GM12878 (cell line): ENCODE results near the gene ZMIZ2. TPM values are rescaled to one million over a fixed set of nuclear protein-coding genes. Genes with fewer than 3 reads are reported as not detected.

Source experiments
- ATF2 ChIP-seq: IDR thresholded peaks from 2 replicates; pipeline ENCODE4 v1.6.1; 2012; ENCODE audit warnings: low read length, inconsistent platforms
- BCLAF1 ChIP-seq: fragments of 450-650 bp; IDR thresholded peaks from 2 replicates; pipeline ENCODE4 v1.6.1; 2017; ENCODE audit warnings: antibody characterized with exemption, mild to moderate bottlenecking, moderate library complexity
- BHLHE40 ChIP-seq, 2 experiments: fragments of 450-650 bp in 1 of 2; IDR thresholded peaks; 2 replicates each; pipeline ENCODE4 v1.6.1; 2011 to 2017; ENCODE audit warnings: low read depth in 2 of 2, borderline replicate concordance in 1 of 2, improper control_type of control experiment in 1 of 2, low read length in 1 of 2, mild to moderate bottlenecking in 1 of 2
- CREM ChIP-seq: IDR thresholded peaks from 2 replicates; pipeline ENCODE4 v1.6.1; 2014; ENCODE audit warnings: antibody characterized with exemption, low read depth
- CTCF ChIP-seq, 3 experiments: IDR thresholded peaks in 2 of 3; conservative IDR thresholded peaks in 1 of 3; 2 replicates each; pipeline ENCODE4 v1.5.1; 2011; ENCODE audit warnings: low read depth in 3 of 3, low read length in 3 of 3, mild to moderate bottlenecking in 3 of 3, control low read depth in 2 of 3, moderate library complexity in 2 of 3, inconsistent platforms in 1 of 3, mixed read lengths in 1 of 3; ENCODE audit not compliant: control insufficient read depth in 2 of 3, insufficient read depth in 1 of 3; ENCODE audit errors: extremely low read depth in 1 of 3
- DPF2 ChIP-seq: fragments of 450-650 bp; IDR thresholded peaks from 2 replicates; pipeline ENCODE4 v1.6.1; 2017; ENCODE audit warnings: mild to moderate bottlenecking
- GATAD2B ChIP-seq: fragments of 450-650 bp; conservative IDR thresholded peaks from 2 replicates; pipeline ENCODE4 v1.6.1; 2017; ENCODE audit warnings: low read depth, mild to moderate bottlenecking, moderate library complexity
- HDGF ChIP-seq: fragments of 450-650 bp; IDR thresholded peaks from 2 replicates; pipeline ENCODE4 v1.6.1; 2016; ENCODE audit warnings: antibody characterized with exemption
- IKZF1 ChIP-seq: fragments of 450-650 bp; conservative IDR thresholded peaks from 2 replicates; pipeline ENCODE4 v1.6.1; 2017; ENCODE audit warnings: antibody characterized with exemption, mild to moderate bottlenecking
- IRF4 ChIP-seq: IDR thresholded peaks from 2 replicates; pipeline ENCODE4 v1.6.1; 2011; ENCODE audit warnings: low read depth, low read length
- KDM1A ChIP-seq: fragments of 200-600 bp; sonication (generic); IDR thresholded peaks from 2 replicates; pipeline ENCODE4 v1.6.1; 2016; ENCODE audit warnings: borderline replicate concordance
- MEF2B ChIP-seq: fragments of 450-650 bp; IDR thresholded peaks from 2 replicates; pipeline ENCODE4 v1.6.1; 2018; ENCODE audit warnings: mild to moderate bottlenecking, moderate library complexity; ENCODE audit not compliant: partially characterized antibody, poor library complexity, severe bottlenecking
- NR2C1 ChIP-seq: fragments of 450-650 bp; IDR thresholded peaks from 2 replicates; pipeline ENCODE4 v1.6.1; 2017; ENCODE audit warnings: antibody characterized with exemption, mild to moderate bottlenecking, moderate library complexity
- PBX3 ChIP-seq: IDR thresholded peaks from 2 replicates; pipeline ENCODE4 v1.6.1; 2011; ENCODE audit warnings: mild to moderate bottlenecking, low read depth, low read length, moderate library complexity; ENCODE audit not compliant: insufficient replicate concordance
- POLR2AphosphoS2 ChIP-seq: IDR thresholded peaks from 2 replicates; pipeline ENCODE4 v1.6.1; 2011; ENCODE audit warnings: low read depth, mild to moderate bottlenecking, low read length, improper control_type of control experiment, moderate library complexity
- POLR2AphosphoS5 ChIP-seq: IDR thresholded peaks from 2 replicates; pipeline ENCODE4 v1.6.1; 2011; ENCODE audit warnings: mild to moderate bottlenecking, low read length, inconsistent platforms
- RBBP5 ChIP-seq: fragments of 200-600 bp; sonication (generic); conservative IDR thresholded peaks from 2 replicates; pipeline ENCODE4 v1.6.1; 2016
- RUNX3 ChIP-seq: IDR thresholded peaks from 2 replicates; pipeline ENCODE4 v1.6.1; 2012; ENCODE audit warnings: low read length, inconsistent platforms
- SMAD5 ChIP-seq: IDR thresholded peaks from 2 replicates; pipeline ENCODE4 v1.6.1; 2016; ENCODE audit warnings: antibody characterized with exemption, low read depth
- STAT1 ChIP-seq: fragments of 450-650 bp; conservative IDR thresholded peaks from 2 replicates; pipeline ENCODE4 v1.6.1; 2014; ENCODE audit warnings: antibody characterized with exemption, mild to moderate bottlenecking
- ZNF24 ChIP-seq: fragments of 450-650 bp; IDR thresholded peaks from 2 replicates; pipeline ENCODE4 v1.6.1; 2017; ENCODE audit warnings: antibody characterized with exemption, mild to moderate bottlenecking
- ZNF274 ChIP-seq: IDR thresholded peaks from one replicate; pipeline ENCODE4 v1.8.0; 2011; ENCODE audit not compliant: insufficient read length, insufficient read depth
- polyA plus RNA-seq, 11 experiments: library from polyadenylated mRNA; depleted of rRNA in 4 of 11; unstranded in 6 of 11; stranded (reverse) in 5 of 11; fragments of >200 nt; fragmentation: Nextera tagmentation in 4 of 11; fragmentation: Illumina TruSeq in 1 of 11; extraction: Ambion mirVana in 4 of 11; extraction: Trizol in 1 of 11; gene quantifications; 1 replicate in 1 of 11; 2 replicates in 10 of 11; pipeline versions ENCODE4 v1.2.1 to v1.2.3, GENCODE V29; 2011 to 2016; ENCODE audit warnings: inconsistent platforms in 2 of 11, missing spikeins in 2 of 11, low read depth in 1 of 11
- total RNA-seq, 4 experiments: library from RNA; depleted of rRNA in 3 of 4; stranded (reverse); fragments of >200 nt in 3 of 4; fragmentation: Illumina TruSeq in 1 of 4; extraction: Trizol in 1 of 4; gene quantifications; 2 replicates each; pipeline versions ENCODE4 v1.2.1 to v1.2.3, GENCODE V29; 2013 to 2021

ZMIZ2 gene
- total and polyA plus RNA-seq, 10 of the 15 experiments (the other 5 are each of a cell fraction or from before 2014, with no cell fraction given) = 0.71 to 158 (median 17.0) TPM

GRCh38 chr7:44802418-44803025, 53.9 kb downstream of the ZMIZ2 start (continued):
- TF ChIP-seq MEF2B (no peak), BHLHE40 (IDR thresholded peaks at IDR 0.05; ENCODE audit: borderline replicate concordance in 1 of 2, low read depth in 2 of 2, low read length in 1 of 2) (no peak), SMAD5 (peak; percentile 64), IKZF1 (no peak), ZNF24 (no peak), CTCF (IDR thresholded peaks at IDR 0.05 in 2 of 3, conservative IDR thresholded peaks at IDR 0.05 in 1 of 3; ENCODE audit: control insufficient read depth in 2 of 3, extremely low read depth in 1 of 3, insufficient read depth in 1 of 3, low read depth in 3 of 3, low read length in 3 of 3) (no peak), HDGF (no peak), POLR2AphosphoS2 (peak; percentile 77; the same call in 1 of the 2 replicates), POLR2AphosphoS5 (peak; percentile 59; the same call in 1 of the 2 replicates), IRF4 (no peak), PBX3 (no peak), CREM (no peak), ZNF274 (no peak), RBBP5 (no peak), RUNX3 (0 out of 2 replicates have a peak, but pooled peaks have one; percentile 1), NR2C1 (no peak), GATAD2B (no peak), DPF2 (no peak), BCLAF1 (no peak), STAT1 (no peak), ATF2 (no peak), KDM1A (no peak)
